ENCODE measurements around the gene SEMA6A.
A peak's percentile ranks its signal among the peaks of the same experiment; 100 is the strongest.

The SEMA6A gene

GRCh38 chr5:116504593-116505166 lies 69.9 kb downstream of the SEMA6A start:
- no peak overlapping the region for H3K4me3 ChIP-seq (ENCODE audit: low read depth, low read length)
- peaks cover 37% of the 10 kb centered on the region for H3K4me1 ChIP-seq

GRCh38 chr5:116502616-116503015 lies 72.0 kb downstream of the SEMA6A start:
- H3K9me3 ChIP-seq, result no peaks in the 10 kb centered on the region
- peaks cover 37% of the 10 kb centered on the region for H3K4me1 ChIP-seq
- H3K4me3 ChIP-seq (ENCODE audit: low read depth, low read length), result 0 out of 2 replicates have a peak overlapping the region, but pooled peaks have one; percentile 5
- DNase-seq, result peak; percentile 69
- TF ChIP-seq CTCF (IDR thresholded peaks at IDR 0.05; ENCODE audit: low read depth, low read length), result 0 out of 2 replicates have a peak, but pooled peaks have one; percentile 3
- no peaks in the 10 kb centered on the region for H3K27me3 ChIP-seq
- peaks cover 3% of the 10 kb centered on the region; the same call in 1 of the 2 replicates for H3K36me3 ChIP-seq

More at GRCh38 chr5:116504593-116505166, 69.9 kb downstream of the SEMA6A start:
- no peak for TF ChIP-seq CTCF (IDR thresholded peaks at IDR 0.05; ENCODE audit: low read depth, low read length)
- peaks cover 3% of the 10 kb centered on the region; the same call in 1 of the 2 replicates for H3K36me3 ChIP-seq
- DNase-seq, result no peak
- H3K9me3 ChIP-seq, result no peaks in the 10 kb centered on the region
- H3K27me3 ChIP-seq, result no peaks in the 10 kb centered on the region

- DNase-seq, result peak; percentile 42
- Histone ChIP-seq H3K36me3 (peaks cover 3% of the 10 kb centered on the region; the same call in 1 of the 2 replicates), H3K9me3 (no peaks in the 10 kb centered on the region), H3K4me1 (peaks cover 33% of the 10 kb centered on the region), H3K27me3 (no peaks in the 10 kb centered on the region), H3K4me3 (ENCODE audit: low read depth, low read length) (0 out of 2 replicates have a peak overlapping the region, but pooled peaks have one; percentile 5)
- no peak for TF ChIP-seq CTCF (IDR thresholded peaks at IDR 0.05; ENCODE audit: low read depth, low read length)
Observed at GRCh38 chr5:116502138-116502537, 72.5 kb downstream of the SEMA6A start.

- no peak for DNase-seq
- H3K4me1 ChIP-seq, result peaks cover 19% of the 10 kb centered on the region
- H3K27me3 ChIP-seq, result no peaks in the 10 kb centered on the region
- no peaks in the 10 kb centered on the region for H3K9me3 ChIP-seq
- TF ChIP-seq CTCF (IDR thresholded peaks at IDR 0.05; ENCODE audit: low read depth, low read length), result no peak
- H3K4me3 ChIP-seq (ENCODE audit: low read depth, low read length), result no peak overlapping the region
- H3K36me3 ChIP-seq, result peaks cover 22% of the 10 kb centered on the region
Observed at GRCh38 chr5:116498503-116499048, 76.0 kb downstream of the SEMA6A start.

GRCh38 chr5:116497631-116498030 lies 77.0 kb downstream of the SEMA6A start:
- no peaks in the 10 kb centered on the region for H3K9me3 ChIP-seq
- no peak for DNase-seq

More at GRCh38 chr5:116497631-116498030, 77.0 kb downstream of the SEMA6A start:
- H3K36me3 ChIP-seq, result peaks cover 22% of the 10 kb centered on the region
- TF ChIP-seq CTCF (IDR thresholded peaks at IDR 0.05; ENCODE audit: low read depth, low read length), result 0 out of 2 replicates have a peak, but pooled peaks have one; percentile 4
- peaks cover 21% of the 10 kb centered on the region for H3K4me1 ChIP-seq
- H3K4me3 ChIP-seq (ENCODE audit: low read depth, low read length), result no peak overlapping the region
- no peaks in the 10 kb centered on the region for H3K27me3 ChIP-seq

Measured in BE2C (cell line).